ENCODE measurements around the gene ZNHIT1.
"Not testable (repeated sequence)": the region's sequence is repeated elsewhere in the genome, so short reads cannot be mapped to it uniquely, and the experiment has no call there.

DNA sequence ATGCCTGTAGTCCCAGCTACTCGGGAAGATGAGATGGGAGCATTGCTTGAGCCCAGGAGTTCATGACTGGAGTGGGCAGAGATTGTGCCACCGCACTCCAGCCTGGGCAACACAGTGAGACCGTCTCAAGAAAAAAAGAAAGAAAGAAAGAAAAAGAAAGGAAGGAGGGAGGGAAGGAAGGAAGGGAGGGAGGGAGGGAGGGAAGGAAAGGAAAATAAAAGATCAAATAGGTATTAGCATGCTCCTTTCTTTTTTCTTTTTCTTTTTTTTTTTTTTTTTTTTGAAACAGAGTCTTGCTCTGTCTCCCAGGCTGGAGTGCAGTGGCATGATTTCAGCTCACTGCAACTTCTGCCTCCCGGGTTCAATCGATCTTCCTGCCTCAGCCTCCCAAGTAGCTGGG, 35.2 kb downstream of the ZNHIT1 start:
- TF ChIP-seq, protein P1, sequence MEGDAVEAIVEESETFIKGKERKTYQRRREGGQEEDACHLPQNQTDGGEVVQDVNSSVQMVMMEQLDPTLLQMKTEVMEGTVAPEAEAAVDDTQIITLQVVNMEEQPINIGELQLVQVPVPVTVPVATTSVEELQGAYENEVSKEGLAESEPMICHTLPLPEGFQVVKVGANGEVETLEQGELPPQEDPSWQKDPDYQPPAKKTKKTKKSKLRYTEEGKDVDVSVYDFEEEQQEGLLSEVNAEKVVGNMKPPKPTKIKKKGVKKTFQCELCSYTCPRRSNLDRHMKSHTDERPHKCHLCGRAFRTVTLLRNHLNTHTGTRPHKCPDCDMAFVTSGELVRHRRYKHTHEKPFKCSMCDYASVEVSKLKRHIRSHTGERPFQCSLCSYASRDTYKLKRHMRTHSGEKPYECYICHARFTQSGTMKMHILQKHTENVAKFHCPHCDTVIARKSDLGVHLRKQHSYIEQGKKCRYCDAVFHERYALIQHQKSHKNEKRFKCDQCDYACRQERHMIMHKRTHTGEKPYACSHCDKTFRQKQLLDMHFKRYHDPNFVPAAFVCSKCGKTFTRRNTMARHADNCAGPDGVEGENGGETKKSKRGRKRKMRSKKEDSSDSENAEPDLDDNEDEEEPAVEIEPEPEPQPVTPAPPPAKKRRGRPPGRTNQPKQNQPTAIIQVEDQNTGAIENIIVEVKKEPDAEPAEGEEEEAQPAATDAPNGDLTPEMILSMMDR (IDR thresholded peaks at IDR 0.05; ENCODE audit: low read depth, low read length) = not testable (repeated sequence)
- TF ChIP-seq EZH2phosphoT487 (IDR thresholded peaks at IDR 0.05; ENCODE audit: low read depth) = not testable (repeated sequence)

All from OCI-LY3 (cell line).